ENCODE measurements around the gene CORO7.

- TF ChIP-seq EP300 (conservative IDR thresholded peaks at IDR 0.05; ENCODE audit: poor library complexity, severe bottlenecking) (no peak), CTCF (IDR thresholded peaks at IDR 0.05; ENCODE audit: poor library complexity, severe bottlenecking) (no peak), SMC3 (conservative IDR thresholded peaks at IDR 0.05; ENCODE audit: poor library complexity) (no peak), EZH2 (IDR thresholded peaks at IDR 0.05; ENCODE audit: borderline replicate concordance, insufficient read depth, low read length, poor library complexity, severe bottlenecking) (no peak), POLR2AphosphoS5 (IDR thresholded peaks at IDR 0.05) (no peak), TAF1 (IDR thresholded peaks at IDR 0.05; ENCODE audit: low read depth) (no peak)
These were observed 83.1 kb downstream of the CORO7 start for GRCh38 chr16:4333308-4333638.

All from neural cell (in vitro differentiated cells).